Hepatocyte (in vitro differentiated cells): ENCODE results near the gene ARRB1.

Experiments
- CTCF ChIP-seq: fragments of 200-600 bp; sonication (generic); IDR thresholded peaks from 2 replicates; pipeline ENCODE4 v1.5.1; 2016; ENCODE audit warnings: antibody characterized with exemption, mild to moderate bottlenecking; ENCODE audit not compliant: poor library complexity
- EZH2 ChIP-seq: fragments of 200-600 bp; sonication (generic); IDR thresholded peaks from 2 replicates; pipeline ENCODE4 v1.6.1; 2016; ENCODE audit warnings: antibody characterized with exemption, mild to moderate bottlenecking, borderline replicate concordance
- EZH2phosphoT487 ChIP-seq: fragments of 200-600 bp; sonication (generic); IDR thresholded peaks from one replicate; pipeline ENCODE4 v1.6.1; 2018; ENCODE audit warnings: antibody characterized with exemption, mild to moderate bottlenecking, low read depth, moderate library complexity; ENCODE audit not compliant: unreplicated experiment, severe bottlenecking

GRCh38 chr11:75281469-75282095, 69.9 kb downstream of the ARRB1 start:
- TF ChIP-seq CTCF (no peak), EZH2 (no peak), EZH2phosphoT487 (no peak)
